NCI-H2227 (cell line): ENCODE data around the gene CD82.
"Not testable (repeated sequence)": the region's sequence is repeated elsewhere in the genome, so short reads cannot be mapped to it uniquely, and the experiment has no call there.

Experiments
- DNase-seq: peaks from one replicate; lab custom pipeline; 2025; ENCODE audit not compliant: unreplicated experiment; lab: John Stamatoyannopoulos, UW

Gene CD82

DNA sequence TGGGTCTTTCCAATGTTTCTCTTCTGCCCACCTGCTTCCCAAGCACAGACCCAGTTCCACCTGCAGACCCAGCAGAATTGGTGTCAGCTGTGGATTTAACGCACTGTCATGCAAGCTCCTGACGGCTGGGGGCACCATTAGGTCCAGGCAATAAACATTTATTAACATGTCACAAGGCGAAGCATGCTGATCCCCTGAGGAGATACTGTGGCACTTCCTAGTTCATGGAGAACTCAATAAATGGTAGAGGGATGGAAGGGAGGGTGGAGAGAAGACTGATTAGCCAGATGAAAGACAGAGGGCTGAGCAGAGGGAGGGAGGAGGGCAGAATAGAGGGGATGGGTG, 93.0 kb downstream of the CD82 start:
- DNase-seq, result no peak

DNA sequence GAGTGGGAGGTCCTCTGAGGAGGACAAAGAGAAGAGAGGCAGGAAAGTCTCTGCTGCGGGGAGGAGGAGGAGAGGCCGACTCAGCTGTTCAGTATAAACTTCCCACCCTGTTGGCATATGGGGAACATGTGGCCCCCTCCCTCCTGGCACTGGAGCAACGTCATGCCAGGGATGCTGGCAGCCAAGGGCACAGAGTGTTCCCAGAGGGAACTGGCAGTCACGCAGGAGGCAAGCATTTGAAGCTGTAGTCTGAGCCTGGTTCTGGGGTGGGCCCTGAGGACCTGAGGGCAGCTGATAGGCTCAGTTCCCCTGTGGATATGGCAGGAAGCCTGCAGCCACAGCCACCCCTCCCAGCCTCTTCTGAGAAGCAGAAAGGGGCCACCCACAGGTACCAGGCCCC, 94.2 kb downstream of the CD82 start:
- DNase-seq, result no peak

- not testable (repeated sequence) for DNase-seq
Observed at GRCh38 chr11:44660535-44660934, 95.1 kb downstream of the CD82 start.

- no peak for DNase-seq
Observed at GRCh38 chr11:44661311-44661717, 95.9 kb downstream of the CD82 start.
